OCI-LY7 (cell line): Measurements from ENCODE around the gene TLNRD1.
"Not testable (repeated sequence)": the region's sequence is repeated elsewhere in the genome, so short reads cannot be mapped to it uniquely, and the experiment has no call there.

Source experiments
- EZH2phosphoT487 ChIP-seq: fragments of 200-600 bp; sonication (generic); IDR thresholded peaks from 2 replicates; pipeline ENCODE4 v1.6.1; 2018; ENCODE audit warnings: low read depth, borderline replicate concordance, mild to moderate bottlenecking, mixed run types, antibody characterized with exemption, low read length, moderate library complexity, mixed read lengths
- TF ChIP-seq, protein P1 (sequence below): fragments of 200-600 bp; sonication (generic); conservative IDR thresholded peaks from 2 replicates; pipeline ENCODE4 v1.5.1; 2014; ENCODE audit warnings: mild to moderate bottlenecking, antibody characterized with exemption, low read length, moderate library complexity, mixed read lengths

GRCh38 chr15:80955571-80956452 lies 44.9 kb upstream of the TLNRD1 start:
- TF ChIP-seq, protein P1, sequence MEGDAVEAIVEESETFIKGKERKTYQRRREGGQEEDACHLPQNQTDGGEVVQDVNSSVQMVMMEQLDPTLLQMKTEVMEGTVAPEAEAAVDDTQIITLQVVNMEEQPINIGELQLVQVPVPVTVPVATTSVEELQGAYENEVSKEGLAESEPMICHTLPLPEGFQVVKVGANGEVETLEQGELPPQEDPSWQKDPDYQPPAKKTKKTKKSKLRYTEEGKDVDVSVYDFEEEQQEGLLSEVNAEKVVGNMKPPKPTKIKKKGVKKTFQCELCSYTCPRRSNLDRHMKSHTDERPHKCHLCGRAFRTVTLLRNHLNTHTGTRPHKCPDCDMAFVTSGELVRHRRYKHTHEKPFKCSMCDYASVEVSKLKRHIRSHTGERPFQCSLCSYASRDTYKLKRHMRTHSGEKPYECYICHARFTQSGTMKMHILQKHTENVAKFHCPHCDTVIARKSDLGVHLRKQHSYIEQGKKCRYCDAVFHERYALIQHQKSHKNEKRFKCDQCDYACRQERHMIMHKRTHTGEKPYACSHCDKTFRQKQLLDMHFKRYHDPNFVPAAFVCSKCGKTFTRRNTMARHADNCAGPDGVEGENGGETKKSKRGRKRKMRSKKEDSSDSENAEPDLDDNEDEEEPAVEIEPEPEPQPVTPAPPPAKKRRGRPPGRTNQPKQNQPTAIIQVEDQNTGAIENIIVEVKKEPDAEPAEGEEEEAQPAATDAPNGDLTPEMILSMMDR = not testable (repeated sequence)
- not testable (repeated sequence) for TF ChIP-seq EZH2phosphoT487
